Epithelial cell of esophagus (primary cell): Measurements from ENCODE around the gene PAGE4.

Experiments
- DNase-seq: peaks from one replicate; pipeline ENCODE4 v3.0.0; 2010; ENCODE audit warnings: low read depth
- H3K4me3 ChIP-seq: 2 replicates; pipeline ENCODE4 v1.5.1; 2011; ENCODE audit warnings: mild to moderate bottlenecking, low read length, control low read depth
- CTCF ChIP-seq: IDR thresholded peaks from 2 replicates; pipeline ENCODE4 v1.5.1; 2011; ENCODE audit warnings: low read depth, mild to moderate bottlenecking, low read length, control low read depth, inconsistent platforms; ENCODE audit not compliant: insufficient read depth; ENCODE audit errors: missing control alignments

Gene PAGE4

GRCh38 chrX:49879656-49880277 lies 50.7 kb downstream of the PAGE4 start:
- TF ChIP-seq CTCF: no peak
- no peak for DNase-seq
- H3K4me3 ChIP-seq: peak overlapping the region; percentile 49

- H3K4me3 ChIP-seq: no peak overlapping the region
- DNase-seq: no peak
- TF ChIP-seq CTCF: no peak
Measured at GRCh38 chrX:49880668-49881067, 51.6 kb downstream of the PAGE4 start.
